HG03135 (cell line): ENCODE measurements around the gene HEATR1.
"Not testable (repeated sequence)": the region's sequence is repeated elsewhere in the genome, so short reads cannot be mapped to it uniquely, and the experiment has no call there.

Experiments used
- ATAC-seq: cut with Tn5 transposase; IDR thresholded peaks from one replicate; pipeline ENCODE4 v1.9.1; 2021; ENCODE audit warnings: mild to moderate bottlenecking, moderate library complexity; ENCODE audit not compliant: unreplicated experiment

Gene HEATR1, protein sequence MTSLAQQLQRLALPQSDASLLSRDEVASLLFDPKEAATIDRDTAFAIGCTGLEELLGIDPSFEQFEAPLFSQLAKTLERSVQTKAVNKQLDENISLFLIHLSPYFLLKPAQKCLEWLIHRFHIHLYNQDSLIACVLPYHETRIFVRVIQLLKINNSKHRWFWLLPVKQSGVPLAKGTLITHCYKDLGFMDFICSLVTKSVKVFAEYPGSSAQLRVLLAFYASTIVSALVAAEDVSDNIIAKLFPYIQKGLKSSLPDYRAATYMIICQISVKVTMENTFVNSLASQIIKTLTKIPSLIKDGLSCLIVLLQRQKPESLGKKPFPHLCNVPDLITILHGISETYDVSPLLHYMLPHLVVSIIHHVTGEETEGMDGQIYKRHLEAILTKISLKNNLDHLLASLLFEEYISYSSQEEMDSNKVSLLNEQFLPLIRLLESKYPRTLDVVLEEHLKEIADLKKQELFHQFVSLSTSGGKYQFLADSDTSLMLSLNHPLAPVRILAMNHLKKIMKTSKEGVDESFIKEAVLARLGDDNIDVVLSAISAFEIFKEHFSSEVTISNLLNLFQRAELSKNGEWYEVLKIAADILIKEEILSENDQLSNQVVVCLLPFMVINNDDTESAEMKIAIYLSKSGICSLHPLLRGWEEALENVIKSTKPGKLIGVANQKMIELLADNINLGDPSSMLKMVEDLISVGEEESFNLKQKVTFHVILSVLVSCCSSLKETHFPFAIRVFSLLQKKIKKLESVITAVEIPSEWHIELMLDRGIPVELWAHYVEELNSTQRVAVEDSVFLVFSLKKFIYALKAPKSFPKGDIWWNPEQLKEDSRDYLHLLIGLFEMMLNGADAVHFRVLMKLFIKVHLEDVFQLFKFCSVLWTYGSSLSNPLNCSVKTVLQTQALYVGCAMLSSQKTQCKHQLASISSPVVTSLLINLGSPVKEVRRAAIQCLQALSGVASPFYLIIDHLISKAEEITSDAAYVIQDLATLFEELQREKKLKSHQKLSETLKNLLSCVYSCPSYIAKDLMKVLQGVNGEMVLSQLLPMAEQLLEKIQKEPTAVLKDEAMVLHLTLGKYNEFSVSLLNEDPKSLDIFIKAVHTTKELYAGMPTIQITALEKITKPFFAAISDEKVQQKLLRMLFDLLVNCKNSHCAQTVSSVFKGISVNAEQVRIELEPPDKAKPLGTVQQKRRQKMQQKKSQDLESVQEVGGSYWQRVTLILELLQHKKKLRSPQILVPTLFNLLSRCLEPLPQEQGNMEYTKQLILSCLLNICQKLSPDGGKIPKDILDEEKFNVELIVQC (N-terminal part only)

GRCh38 chr1:236603991-236604904 lies at the start of gene HEATR1:
HEATR1 (minus strand) TSS chr1:236604516; CDS start chr1:236604095, 421 bp downstream.
- ATAC-seq: peak; percentile 91

DNA sequence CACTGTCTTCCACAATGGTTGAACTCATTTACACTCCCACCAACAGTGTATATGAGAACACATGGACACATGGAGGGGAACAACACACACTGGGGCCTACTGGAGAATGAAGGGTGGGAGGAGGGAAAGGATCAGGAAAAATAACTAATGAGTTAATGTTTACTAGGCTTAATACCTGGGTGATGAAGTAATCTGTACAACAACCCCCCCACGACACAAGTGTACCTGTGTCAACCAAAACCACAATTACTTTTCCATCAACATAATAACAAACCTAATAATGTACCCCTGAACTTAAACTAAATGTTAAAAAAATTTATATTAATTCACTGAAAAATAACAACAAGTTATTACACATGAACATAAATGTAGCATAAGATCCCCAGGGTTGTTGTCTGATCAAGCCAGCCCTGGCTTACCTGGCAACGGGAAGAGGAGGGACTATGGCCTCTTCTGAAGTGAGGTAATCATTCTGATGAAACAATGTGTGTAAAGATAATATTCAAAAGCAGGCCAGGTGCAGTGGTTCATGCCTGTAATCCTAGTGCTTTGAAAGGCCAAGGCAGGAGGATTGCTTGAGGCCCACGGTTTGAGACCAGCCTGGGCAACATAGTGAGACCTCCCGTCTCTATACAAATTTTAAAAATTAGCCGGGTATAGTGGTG lies 40.8 kb upstream of the HEATR1 start:
- no peak for ATAC-seq

DNA sequence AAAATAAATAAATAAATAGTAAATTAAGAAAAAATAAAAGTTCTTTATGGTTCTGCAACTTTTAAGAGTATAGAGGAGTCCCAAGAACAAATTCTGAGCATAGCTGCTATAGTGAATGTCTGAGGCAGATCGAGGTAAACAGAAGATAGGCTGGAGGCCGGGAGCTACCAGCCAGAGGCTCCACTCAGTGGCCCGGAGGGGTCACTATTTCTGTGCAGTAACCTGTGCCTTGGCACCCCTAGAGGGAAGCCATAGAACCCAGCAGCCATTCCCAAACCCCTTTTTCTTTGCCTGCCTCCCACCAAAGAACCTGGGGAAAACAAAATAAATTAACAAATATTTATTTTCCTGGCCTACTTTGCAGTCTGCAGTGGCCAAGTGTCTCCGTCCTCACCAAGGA lies 38.4 kb upstream of the HEATR1 start:
- no peak for ATAC-seq

GRCh38 chr1:236639686-236640085 lies 35.4 kb upstream of the HEATR1 start:
- ATAC-seq: no peak

DNA sequence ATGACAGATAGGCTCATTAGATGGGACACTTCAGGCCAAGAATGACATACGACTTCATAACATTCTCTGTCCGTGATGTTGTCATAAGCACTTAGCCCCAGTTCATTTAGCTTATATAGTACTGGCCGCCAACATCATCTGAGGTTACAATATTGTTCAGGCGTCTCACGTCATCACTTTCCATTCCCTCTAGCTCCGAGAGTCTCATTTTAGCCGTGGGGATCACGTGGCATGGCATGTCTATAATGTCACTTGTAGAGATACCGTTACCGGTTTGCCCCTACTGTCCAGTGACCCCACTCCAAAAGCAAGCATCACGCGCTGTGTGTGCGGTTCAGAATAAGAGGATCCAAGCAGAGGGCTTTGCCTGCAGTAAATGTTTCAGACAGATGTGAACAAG lies 34.6 kb upstream of the HEATR1 start:
- ATAC-seq: no peak

DNA sequence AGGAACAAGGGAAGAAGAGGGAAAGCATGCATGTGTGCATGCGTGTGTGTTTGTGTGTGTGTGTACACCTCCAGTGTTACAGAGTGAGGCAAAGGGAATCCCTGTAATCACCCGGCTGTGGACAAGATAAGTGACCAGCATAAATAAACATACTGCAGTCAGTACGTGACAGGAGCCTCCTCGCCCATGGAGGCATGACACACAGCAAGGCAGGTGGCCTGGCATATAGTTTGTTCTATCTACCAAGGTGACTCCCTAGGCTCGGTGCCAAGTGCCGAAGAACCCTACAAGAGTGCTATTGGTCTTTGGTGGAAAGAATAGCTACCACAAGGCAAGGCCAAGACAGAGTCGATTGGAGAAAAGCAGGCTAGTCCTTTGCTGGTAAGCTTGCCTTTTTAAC lies 31.7 kb upstream of the HEATR1 start:
- no peak for ATAC-seq

DNA sequence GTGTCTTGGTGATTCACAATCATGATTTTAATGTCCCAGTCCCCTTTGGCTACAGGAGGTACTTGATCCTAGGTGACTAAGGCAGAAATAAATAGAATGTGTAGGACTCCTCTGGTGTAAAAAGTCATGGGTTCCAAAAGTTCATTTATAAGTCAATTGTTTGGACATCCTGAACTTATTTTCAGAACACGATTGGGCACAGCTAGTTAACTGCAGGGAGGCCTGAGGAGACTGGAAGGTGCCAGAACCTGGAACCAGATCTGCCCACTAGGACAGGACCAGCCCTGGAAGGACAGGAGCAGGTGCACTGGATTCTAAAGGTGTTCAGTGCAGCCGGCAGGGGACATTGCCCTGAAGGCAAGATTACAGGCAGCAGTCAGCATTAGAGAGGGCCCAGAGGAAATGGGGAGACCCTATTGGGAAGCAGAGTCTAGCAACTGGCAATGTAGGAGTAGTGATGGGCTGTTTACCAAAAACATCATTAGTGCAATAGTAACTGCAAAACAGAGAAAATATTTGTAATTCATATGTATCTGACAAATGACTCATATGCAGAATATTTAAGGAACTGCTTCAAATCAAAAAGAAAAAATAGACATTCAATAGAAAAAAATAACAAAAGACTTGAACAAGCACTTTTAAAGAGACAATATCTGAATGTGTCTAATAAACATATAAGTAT lies 23.6 kb upstream of the HEATR1 start:
- ATAC-seq: no peak

DNA sequence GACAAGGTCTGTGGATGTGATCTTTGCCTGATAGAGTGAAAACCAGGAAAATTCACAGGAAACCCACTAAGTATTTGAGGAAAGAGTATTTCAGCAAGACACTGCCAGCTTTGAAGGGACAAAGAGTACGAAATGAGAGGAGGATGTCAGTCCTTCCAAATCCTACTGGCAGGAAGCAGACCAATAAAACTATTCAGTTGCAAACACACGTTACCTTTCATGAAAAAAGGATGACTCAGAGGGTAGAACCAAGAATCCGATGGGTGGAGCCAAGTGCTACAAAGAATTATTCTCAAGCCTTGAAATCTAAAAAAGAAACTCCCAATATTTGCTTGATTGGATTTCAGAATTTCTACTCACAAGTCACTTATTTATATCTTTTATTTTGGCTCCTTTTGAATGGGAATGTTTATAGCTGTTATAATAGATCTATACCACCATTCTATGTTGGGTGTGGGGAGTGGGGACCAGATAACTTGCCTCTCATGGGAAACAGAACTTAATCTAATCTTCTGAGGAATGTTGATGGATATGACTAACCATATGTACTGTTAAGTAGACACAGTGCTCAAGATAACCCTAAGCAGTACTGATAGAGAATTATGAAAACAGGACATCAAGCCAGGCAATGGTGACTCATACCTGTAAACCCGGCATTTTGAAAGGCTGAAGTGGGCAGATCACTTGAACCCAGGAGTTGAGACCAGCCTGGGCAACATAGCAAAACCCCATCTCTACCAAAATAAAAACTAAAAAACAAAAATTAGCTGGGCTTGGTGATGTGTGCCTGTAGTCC lies 19.3 kb upstream of the HEATR1 start:
- no peak for ATAC-seq

GRCh38 chr1:236622407-236622806 lies 18.1 kb upstream of the HEATR1 start:
- no peak for ATAC-seq

- no peak for ATAC-seq
Measured at GRCh38 chr1:236619398-236619797, 15.1 kb upstream of the HEATR1 start.

DNA sequence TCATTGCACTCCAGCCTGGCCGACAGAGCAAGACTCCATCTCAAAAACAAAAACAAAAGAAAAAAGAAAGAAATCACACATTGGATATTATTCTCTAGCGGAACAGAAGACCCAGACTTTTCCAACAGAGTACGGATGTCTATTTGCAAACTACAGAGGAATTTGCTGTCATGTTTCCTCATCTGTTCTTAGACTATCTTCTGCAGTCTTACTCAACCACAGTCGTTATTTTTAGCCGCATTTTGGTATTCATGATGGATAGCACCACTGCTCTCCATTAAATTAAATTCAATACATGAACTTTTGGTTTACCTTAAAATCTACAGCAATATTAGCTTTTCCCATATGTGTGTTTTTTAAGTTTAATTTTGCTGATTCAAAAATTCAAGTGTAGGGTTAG lies 14.2 kb upstream of the HEATR1 start:
- no peak for ATAC-seq

GRCh38 chr1:236615399-236616148 lies 11.3 kb upstream of the HEATR1 start:
- ATAC-seq: no peak

- ATAC-seq: no peak
Measured at GRCh38 chr1:236612349-236612748, 8.0 kb upstream of the HEATR1 start.

DNA sequence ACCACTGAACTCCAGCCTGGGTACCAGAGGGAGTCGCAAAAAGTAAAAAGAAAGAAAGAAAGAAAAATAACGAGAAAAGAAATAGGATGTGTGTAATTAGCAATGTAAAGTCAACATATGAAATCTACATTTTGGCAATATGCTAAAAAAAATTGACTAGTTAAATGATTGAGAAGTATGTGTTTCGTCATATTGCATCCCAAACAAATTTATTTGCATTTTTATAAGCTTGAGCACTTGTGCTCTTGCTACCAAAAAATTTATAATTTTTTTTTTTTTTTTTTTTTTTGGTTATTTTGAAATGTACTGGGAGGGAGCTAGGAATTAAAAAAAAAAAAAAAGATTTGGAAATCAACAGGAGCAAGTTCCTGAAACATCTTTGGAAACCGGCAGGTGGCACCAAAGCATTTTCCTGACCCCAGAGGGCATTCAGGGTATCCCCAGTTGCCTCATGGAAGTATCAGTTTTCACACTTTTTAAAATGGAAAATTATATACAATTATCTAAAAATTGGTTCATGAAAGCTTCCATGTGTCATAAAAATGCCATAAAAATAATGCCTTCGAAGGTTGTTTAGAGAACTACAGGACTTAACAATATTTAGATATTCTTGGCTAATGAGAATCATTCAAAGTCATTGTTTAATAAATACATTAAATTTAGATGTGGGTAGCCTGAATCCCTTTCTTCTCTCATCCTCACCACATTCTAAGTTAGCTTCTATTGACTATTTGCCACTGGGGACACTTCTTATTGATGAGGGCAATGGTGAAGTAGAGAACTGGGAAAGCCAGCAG lies 4.8 kb upstream of the HEATR1 start:
- ATAC-seq: no peak

DNA sequence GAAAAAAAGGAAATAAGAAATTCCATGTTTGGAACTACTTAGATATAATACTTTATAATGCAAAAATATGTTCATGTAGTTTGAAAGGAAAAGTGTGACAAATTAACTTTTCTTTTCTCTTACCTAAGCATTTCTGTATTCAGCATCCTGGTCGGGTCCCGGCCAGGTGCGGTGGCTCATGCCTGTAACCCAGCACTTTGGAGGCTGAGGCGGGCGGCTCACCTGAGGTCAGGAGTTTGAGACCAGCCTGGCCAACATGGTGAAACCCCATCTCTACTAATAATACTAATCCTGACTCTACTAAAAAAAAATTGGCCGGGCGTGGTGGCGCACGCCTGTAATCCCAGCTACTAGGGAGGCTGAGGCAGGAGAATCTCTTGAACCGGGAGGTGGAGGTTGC lies 3.3 kb upstream of the HEATR1 start:
- ATAC-seq: not testable (repeated sequence)

DNA sequence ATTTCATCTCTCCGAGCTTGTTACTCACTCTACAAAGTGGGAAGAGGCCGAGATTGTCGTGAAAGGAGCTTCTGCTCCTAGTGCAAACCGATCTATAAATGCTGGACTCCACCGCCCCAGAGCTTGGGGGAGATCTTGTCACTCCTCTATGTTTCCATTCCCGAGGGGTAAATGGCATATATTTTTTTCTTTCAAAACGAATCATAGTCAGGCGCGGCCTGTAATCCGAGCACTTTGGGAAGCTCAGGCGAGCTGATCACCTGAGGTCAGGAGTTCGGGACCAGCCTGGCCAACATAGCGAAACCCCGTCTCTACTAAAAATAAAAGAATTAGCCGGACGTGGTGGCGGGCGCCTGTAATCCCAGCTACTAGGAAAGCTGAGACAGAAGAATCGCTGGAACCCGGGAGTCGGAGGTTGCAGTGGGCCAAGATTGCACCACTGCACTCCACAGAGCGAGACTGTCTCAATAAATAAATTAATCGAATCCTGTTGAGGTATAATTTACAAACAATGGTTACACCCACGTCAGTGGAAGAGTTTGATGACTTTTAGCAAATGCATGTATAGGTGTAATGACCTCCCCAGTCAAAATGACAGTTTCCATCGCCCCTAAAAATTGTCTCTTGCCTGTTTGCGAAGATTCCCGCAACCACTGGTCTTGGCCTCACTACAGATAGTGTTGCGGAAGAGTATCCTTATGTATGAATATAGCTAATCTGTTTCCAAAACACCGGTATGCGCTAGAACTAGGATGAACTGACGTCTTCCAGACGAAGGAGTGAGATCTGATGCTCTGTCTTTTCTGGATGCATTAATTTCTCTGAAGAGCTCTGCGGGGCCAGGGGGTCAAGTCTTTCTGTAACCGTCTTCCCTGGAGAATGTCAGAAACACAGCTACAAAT lies 840 bp upstream of the HEATR1 start:
- ATAC-seq: no peak
